Adrenal gland (tissue), 5 donors: ENCODE results near the gene PPM1B.

Experiments used
- CTCF ChIP-seq, 6 experiments: fragments of 450-650 bp in 4 of 6; fragments of 200-600 bp in 2 of 6; sonication (generic) in 1 of 6; IDR thresholded peaks; 1 replicate in 5 of 6; 2 replicates in 1 of 6; pipeline versions ENCODE4 v1.5.1 to v1.8.0; 2016 to 2021; ENCODE audit warnings: antibody characterized with exemption in 6 of 6, mild to moderate bottlenecking in 2 of 6, moderate library complexity in 1 of 6
- POLR2A ChIP-seq, 2 donors: fragments of 450-650 bp; IDR thresholded peaks; one replicate each; pipeline ENCODE4 v1.6.1; 2017; ENCODE audit warnings: antibody characterized with exemption in 2 of 2, mild to moderate bottlenecking in 2 of 2, moderate library complexity in 1 of 2
- donor health status: DM: no; HTN: no; CAD: no.

GRCh38 chr2:44119878-44120277 is 48.8 kb upstream of the PPM1B start:
- TF ChIP-seq CTCF (IDR thresholded peaks at IDR 0.05) (no peak), POLR2A (IDR thresholded peaks at IDR 0.05) (no peak)
